ENCODE results near the gene DMXL1.

DMXL1 gene

GRCh38 chr5:119285070-119285916 lies 214.4 kb downstream of the DMXL1 start:
- no peak overlapping the region for H3K4me3 ChIP-seq (ENCODE audit: low read length)
- TF ChIP-seq, protein P1, sequence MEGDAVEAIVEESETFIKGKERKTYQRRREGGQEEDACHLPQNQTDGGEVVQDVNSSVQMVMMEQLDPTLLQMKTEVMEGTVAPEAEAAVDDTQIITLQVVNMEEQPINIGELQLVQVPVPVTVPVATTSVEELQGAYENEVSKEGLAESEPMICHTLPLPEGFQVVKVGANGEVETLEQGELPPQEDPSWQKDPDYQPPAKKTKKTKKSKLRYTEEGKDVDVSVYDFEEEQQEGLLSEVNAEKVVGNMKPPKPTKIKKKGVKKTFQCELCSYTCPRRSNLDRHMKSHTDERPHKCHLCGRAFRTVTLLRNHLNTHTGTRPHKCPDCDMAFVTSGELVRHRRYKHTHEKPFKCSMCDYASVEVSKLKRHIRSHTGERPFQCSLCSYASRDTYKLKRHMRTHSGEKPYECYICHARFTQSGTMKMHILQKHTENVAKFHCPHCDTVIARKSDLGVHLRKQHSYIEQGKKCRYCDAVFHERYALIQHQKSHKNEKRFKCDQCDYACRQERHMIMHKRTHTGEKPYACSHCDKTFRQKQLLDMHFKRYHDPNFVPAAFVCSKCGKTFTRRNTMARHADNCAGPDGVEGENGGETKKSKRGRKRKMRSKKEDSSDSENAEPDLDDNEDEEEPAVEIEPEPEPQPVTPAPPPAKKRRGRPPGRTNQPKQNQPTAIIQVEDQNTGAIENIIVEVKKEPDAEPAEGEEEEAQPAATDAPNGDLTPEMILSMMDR (conservative IDR thresholded peaks at IDR 0.05; ENCODE audit: low read depth, low read length) = no peak

GRCh38 chr5:119286511-119287488 lies 215.9 kb downstream of the DMXL1 start:
- no peak overlapping the region for H3K4me3 ChIP-seq (ENCODE audit: low read length)
- no peak for DNase-seq (ENCODE audit: low read depth)
- TF ChIP-seq, protein P1 (conservative IDR thresholded peaks at IDR 0.05; ENCODE audit: low read depth, low read length) = no peak

More at GRCh38 chr5:119285070-119285916, 214.4 kb downstream of the DMXL1 start:
- no peak for DNase-seq (ENCODE audit: low read depth)

- TF ChIP-seq, protein P1 (conservative IDR thresholded peaks at IDR 0.05; ENCODE audit: low read depth, low read length) = no peak
- no peak overlapping the region for H3K4me3 ChIP-seq (ENCODE audit: low read length)
- DNase-seq (ENCODE audit: low read depth) = no peak
Observed at GRCh38 chr5:119287547-119288111, 216.7 kb downstream of the DMXL1 start.

GRCh38 chr5:119288379-119289033 lies 217.6 kb downstream of the DMXL1 start:
- TF ChIP-seq, protein P1 (conservative IDR thresholded peaks at IDR 0.05; ENCODE audit: low read depth, low read length) = no peak
- no peak overlapping the region for H3K4me3 ChIP-seq (ENCODE audit: low read length)
- DNase-seq (ENCODE audit: low read depth) = no peak

- no peak for DNase-seq (ENCODE audit: low read depth)
- no peak overlapping the region for H3K4me3 ChIP-seq (ENCODE audit: low read length)
- TF ChIP-seq, protein P1 (conservative IDR thresholded peaks at IDR 0.05; ENCODE audit: low read depth, low read length) = no peak
Observed at GRCh38 chr5:119289438-119290044, 218.7 kb downstream of the DMXL1 start.

DNA sequence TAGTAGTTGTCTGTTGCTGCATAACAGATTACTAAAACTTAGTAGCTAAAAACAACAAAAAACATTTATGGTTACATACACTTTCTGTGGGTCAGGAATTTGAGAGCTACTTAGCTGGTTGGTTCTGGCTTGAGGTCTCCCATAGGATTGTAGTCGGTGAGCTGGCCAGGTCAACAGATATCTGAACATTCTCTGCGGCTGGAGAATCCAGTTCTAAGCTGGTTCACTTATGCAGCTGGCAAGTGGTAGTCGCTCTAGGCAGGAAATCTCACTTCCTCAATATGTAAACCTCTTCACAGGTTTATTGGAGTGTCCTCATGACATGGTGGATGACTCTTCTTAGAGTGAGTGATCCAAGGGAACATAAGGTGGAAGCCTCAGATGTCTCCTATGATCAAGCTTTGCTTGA lies 219.3 kb downstream of the DMXL1 start:
- no peak overlapping the region for H3K4me3 ChIP-seq (ENCODE audit: low read length)
- TF ChIP-seq, protein P1 (conservative IDR thresholded peaks at IDR 0.05; ENCODE audit: low read depth, low read length) = no peak
- no peak for DNase-seq (ENCODE audit: low read depth)

Data from retinal pigment epithelial cell (primary cell).